Measurements from ENCODE around the gene RFX3. TPM values are rescaled to one million over a fixed set of nuclear protein-coding genes. Genes with fewer than 3 reads are reported as not detected.

RFX3 gene
- total RNA-seq, 1 experiment from 2014 or later: 9.9 TPM

DNA sequence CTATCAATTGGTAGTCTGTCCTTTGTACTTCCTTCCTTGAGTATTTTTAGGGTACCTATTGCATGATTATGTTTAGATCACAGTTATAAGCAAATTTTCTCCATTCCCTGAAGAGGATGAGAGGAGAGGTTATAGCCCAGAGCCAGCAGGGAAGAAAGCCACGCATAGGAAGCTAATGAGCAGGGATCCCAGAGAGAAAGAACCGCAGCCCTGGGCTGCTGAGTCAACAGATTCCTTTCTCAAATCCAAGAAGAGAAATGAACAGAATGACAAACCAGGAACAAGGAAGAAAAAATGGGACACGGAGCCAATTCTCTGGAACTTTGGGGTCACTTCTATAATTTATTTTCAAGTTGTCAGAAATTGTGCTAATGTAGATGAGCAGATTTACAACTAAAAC lies 284.5 kb downstream of the RFX3 start:
- Histone ChIP-seq H2BK120ac (ENCODE audit: low read depth, low read length, poor library complexity, severe bottlenecking) (no peak overlapping the region), H3K79me1 (ENCODE audit: insufficient read depth, low read depth, low read length, poor library complexity, severe bottlenecking) (no peaks in the 10 kb centered on the region), H3K9ac (ENCODE audit: extremely low read depth, insufficient read length, low read length) (no peak overlapping the region), H3K4me2 (ENCODE audit: insufficient read depth, insufficient read length, low read length) (no peak overlapping the region), H4K20me1 (ENCODE audit: control insufficient read depth, insufficient read depth, insufficient read length) (no peaks in the 10 kb centered on the region), H3K9me3 (ENCODE audit: control insufficient read depth, low read depth, low read length) (no peaks in the 10 kb centered on the region), H3K4ac (ENCODE audit: low read depth, low read length) (no peak overlapping the region), H4K8ac (replicated peaks; ENCODE audit: insufficient read length, low read depth, low read length) (no peak overlapping the region), H3K79me2 (ENCODE audit: insufficient read depth, low read length) (no peaks in the 10 kb centered on the region), H2BK12ac (ENCODE audit: insufficient read length, low read depth, low read length) (no peak overlapping the region), H4K5ac (ENCODE audit: insufficient read length, low read depth, low read length) (no peak overlapping the region), H3K18ac (ENCODE audit: insufficient read length, low read depth, low read length) (no peak overlapping the region), H4K91ac (ENCODE audit: insufficient read length, low read depth, low read length) (no peak overlapping the region), H3K27ac (ENCODE audit: insufficient read length, low read depth, low read length) (no peak overlapping the region), H3K56ac (ENCODE audit: insufficient read length, low read depth, low read length) (no peak overlapping the region), H2AFZ (ENCODE audit: low read length) (no peak overlapping the region), H3K23me2 (ENCODE audit: insufficient read length, low read depth, low read length, poor library complexity, severe bottlenecking) (no peaks in the 10 kb centered on the region), H3K14ac (ENCODE audit: insufficient read depth, low read length) (no peak overlapping the region), H2BK20ac (ENCODE audit: low read depth, low read length, poor library complexity, severe bottlenecking) (no peak overlapping the region), H2AK5ac (ENCODE audit: insufficient read length, low read length) (no peak overlapping the region), H3K4me1 (ENCODE audit: insufficient read depth, low read length) (no peaks in the 10 kb centered on the region), H2BK15ac (ENCODE audit: low read depth, low read length) (no peak overlapping the region; the same call in 1 of the 2 replicates), H3K27me3 (ENCODE audit: insufficient read depth, low read length) (no peaks in the 10 kb centered on the region), H2BK5ac (ENCODE audit: insufficient read length, low read length) (no peak overlapping the region), H3T11ph (ENCODE audit: low read length) (no peak overlapping the region), H3K23ac (ENCODE audit: insufficient read length, low read depth, low read length) (no peak overlapping the region)
- H3K36me3 Mint-ChIP-seq (ENCODE audit: insufficient read depth in 1 of 3, low read depth in 3 of 3): no peaks in the 10 kb centered on the region; a peak in 2 of 7 replicates
- no peak overlapping the region for H3K4me3 Mint-ChIP-seq
- H3K27ac Mint-ChIP-seq: peak overlapping the region in 2 of 3 experiments; percentile 38 to 64; a peak in 4 of 7 replicates
- H3K27me3 Mint-ChIP-seq (ENCODE audit: low read depth): no peaks in the 10 kb centered on the region
- peak; percentile 32 for DNase-seq
- no peaks in the 10 kb centered on the region for H3K9me3 Mint-ChIP-seq
- no CpG with 5 or more reads among the region's 3 CpGs for WGBS (ENCODE audit: extremely low coverage, insufficient read length, low lambda C conversion rate)
- TF ChIP-seq, protein P1, sequence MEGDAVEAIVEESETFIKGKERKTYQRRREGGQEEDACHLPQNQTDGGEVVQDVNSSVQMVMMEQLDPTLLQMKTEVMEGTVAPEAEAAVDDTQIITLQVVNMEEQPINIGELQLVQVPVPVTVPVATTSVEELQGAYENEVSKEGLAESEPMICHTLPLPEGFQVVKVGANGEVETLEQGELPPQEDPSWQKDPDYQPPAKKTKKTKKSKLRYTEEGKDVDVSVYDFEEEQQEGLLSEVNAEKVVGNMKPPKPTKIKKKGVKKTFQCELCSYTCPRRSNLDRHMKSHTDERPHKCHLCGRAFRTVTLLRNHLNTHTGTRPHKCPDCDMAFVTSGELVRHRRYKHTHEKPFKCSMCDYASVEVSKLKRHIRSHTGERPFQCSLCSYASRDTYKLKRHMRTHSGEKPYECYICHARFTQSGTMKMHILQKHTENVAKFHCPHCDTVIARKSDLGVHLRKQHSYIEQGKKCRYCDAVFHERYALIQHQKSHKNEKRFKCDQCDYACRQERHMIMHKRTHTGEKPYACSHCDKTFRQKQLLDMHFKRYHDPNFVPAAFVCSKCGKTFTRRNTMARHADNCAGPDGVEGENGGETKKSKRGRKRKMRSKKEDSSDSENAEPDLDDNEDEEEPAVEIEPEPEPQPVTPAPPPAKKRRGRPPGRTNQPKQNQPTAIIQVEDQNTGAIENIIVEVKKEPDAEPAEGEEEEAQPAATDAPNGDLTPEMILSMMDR (conservative IDR thresholded peaks at IDR 0.05): no peak
- peaks cover 11 to 12% of the 10 kb centered on the region in 2 experiments for H3K4me1 Mint-ChIP-seq

Data from H9 (cell line).